B cell (primary cell): ENCODE results near the gene YY1AP1. TPM values are rescaled to one million over a fixed set of nuclear protein-coding genes. Genes with fewer than 3 reads are reported as not detected.
"Not testable (repeated sequence)": the region's sequence is repeated elsewhere in the genome, so short reads cannot be mapped to it uniquely, and the experiment has no call there.

Source experiments
- ATAC-seq: fragments of 200-7000 bp; cut with Tn5 transposase; one replicate; pipeline ENCODE4 v1.10.0; 2021; ENCODE audit warnings: low read depth, mild to moderate bottlenecking, moderate number of reproducible peaks, moderate library complexity
- CTCF ChIA-PET: fragments of 350-600 bp; sonication (Branson Sonifier 250); formaldehyde crosslinking; loops from one replicate; lab custom pipeline; 2021; ENCODE audit warnings: antibody characterized with exemption, inconsistent platforms; lab: Charles Lee
- POLR2A ChIA-PET: fragments of 350-600 bp; sonication (Branson Sonifier 250); formaldehyde crosslinking; loops from one replicate; lab custom pipeline; 2021; ENCODE audit warnings: antibody characterized with exemption; lab: Charles Lee
- DNase-seq: peaks from one replicate; pipeline ENCODE4 v3.0.0; 2013
- H2AFZ ChIP-seq: 2 replicates; pipeline ENCODE4 v1.6.1; 2012; ENCODE audit warnings: mild to moderate bottlenecking, low read depth, low read length; ENCODE audit not compliant: insufficient read depth, poor library complexity, severe bottlenecking
- H3K27ac ChIP-seq, 2 donors: 1 replicate in 1 of 2; 2 replicates in 1 of 2; pipeline ENCODE4 v1.5.1; 2012 to 2013; ENCODE audit warnings: low read length in 2 of 2, mild to moderate bottlenecking in 2 of 2, moderate library complexity in 1 of 2
- H3K27me3 ChIP-seq, 4 experiments: fragments of 200-600 bp in 1 of 4; sonication (generic) in 1 of 4; replicated peaks in 1 of 4; 1 replicate in 2 of 4; 2 replicates in 2 of 4; pipeline versions ENCODE4 v1.6.1 to v1.7.0; 2013 to 2016; ENCODE audit warnings: low read length in 3 of 4, mild to moderate bottlenecking in 2 of 4, mixed read lengths in 1 of 4, moderate library complexity in 1 of 4; ENCODE audit not compliant: insufficient read depth in 4 of 4, control insufficient read depth in 3 of 4; ENCODE audit errors: control extremely low read depth in 1 of 4
- H3K36me3 ChIP-seq, 2 experiments: replicated peaks in 1 of 2; 1 replicate in 1 of 2; 2 replicates in 1 of 2; pipeline versions ENCODE4 v1.6.1 to v1.7.1; 2013; ENCODE audit warnings: low read length in 1 of 2; ENCODE audit not compliant: insufficient read depth in 2 of 2, control insufficient read depth in 1 of 2; ENCODE audit errors: control extremely low read depth in 1 of 2, extremely low read depth in 1 of 2
- H3K4me1 ChIP-seq, 2 donors: fragments of 200-600 bp in 1 of 2; sonication (generic) in 1 of 2; 1 replicate in 1 of 2; 2 replicates in 1 of 2; pipeline versions ENCODE4 v1.5.1 to v1.6.1; 2013 to 2017; ENCODE audit warnings: low read length in 2 of 2; ENCODE audit not compliant: control insufficient read depth in 2 of 2, insufficient read depth in 2 of 2
- H3K4me2 ChIP-seq: replicated peaks from 2 replicates; pipeline ENCODE3; 2012; ENCODE audit warnings: mild to moderate bottlenecking, low read depth, low read length; ENCODE audit not compliant: poor library complexity, severe bottlenecking
- H3K4me3 ChIP-seq, 5 experiments: fragments of 200-600 bp in 1 of 5; sonication (generic) in 1 of 5; 1 replicate in 3 of 5; 2 replicates in 2 of 5; pipeline versions ENCODE4 v1.5.1 to v1.7.0; 2011 to 2016; ENCODE audit warnings: low read length in 4 of 5, mild to moderate bottlenecking in 4 of 5, low read depth in 2 of 5, control low read depth in 1 of 5, moderate library complexity in 1 of 5; ENCODE audit not compliant: insufficient read depth in 1 of 5; ENCODE audit errors: control extremely low read depth in 1 of 5, extremely low read depth in 1 of 5
- H3K79me2 ChIP-seq: fragments of 200-600 bp; sonication (generic); one replicate; pipeline ENCODE4 v1.6.0; 2016; ENCODE audit warnings: low read length; ENCODE audit not compliant: control insufficient read depth, insufficient read depth
- H3K9ac ChIP-seq: fragments of 200-600 bp; sonication (generic); 2 replicates; pipeline ENCODE4 v1.6.1; 2017; ENCODE audit warnings: mild to moderate bottlenecking, low read length, moderate library complexity
- H3K9me3 ChIP-seq, 3 donors: one replicate each; pipeline versions ENCODE4 v1.6.1 to v1.7.1; 2013; ENCODE audit warnings: low read length in 2 of 3; ENCODE audit not compliant: control insufficient read depth in 2 of 3, insufficient read depth in 1 of 3; ENCODE audit errors: control extremely low read depth in 1 of 3
- H4K20me1 ChIP-seq: 2 replicates; pipeline ENCODE4 v1.6.0; 2012; ENCODE audit warnings: mild to moderate bottlenecking, low read length; ENCODE audit not compliant: insufficient read depth, control insufficient read depth, poor library complexity, severe bottlenecking
- H3K27ac Mint-ChIP-seq: one replicate; pipeline ENCODE4 v1.8.0; 2021; ENCODE audit warnings: mixed read lengths
- H3K27me3 Mint-ChIP-seq: one replicate; pipeline ENCODE4 v1.8.0; 2021; ENCODE audit warnings: mixed read lengths
- H3K4me1 Mint-ChIP-seq: one replicate; pipeline ENCODE4 v1.8.0; 2021; ENCODE audit warnings: mixed read lengths
- H3K4me3 Mint-ChIP-seq: one replicate; pipeline ENCODE4 v1.8.0; 2021; ENCODE audit warnings: mixed read lengths
- H3K9me3 Mint-ChIP-seq: one replicate; pipeline ENCODE4 v1.8.0; 2022; ENCODE audit warnings: mixed read lengths; ENCODE audit not compliant: insufficient read depth
- EZH2 ChIP-seq: IDR thresholded peaks from 2 replicates; pipeline ENCODE4 v1.6.1; 2012; ENCODE audit warnings: borderline replicate concordance, low read depth, mild to moderate bottlenecking, moderate library complexity, low read length; ENCODE audit not compliant: insufficient read depth, poor library complexity, severe bottlenecking
- WGBS: methylation state at CpG from one replicate; pipeline ENCODE4 v1.1.5; 2013; ENCODE audit warnings: missing lambda C conversion rate; ENCODE audit not compliant: insufficient coverage; 5-methylcytosine and 5-hydroxymethylcytosine counted together
- intact Hi-C: fragments of 100-400 bp; cut with micrococcal nuclease; formaldehyde crosslinking; loops from one replicate; pipeline ENCODE4 v1.10.0; 2022
- polyA plus RNA-seq: library from polyadenylated mRNA; depleted of rRNA; stranded (reverse); fragments of >200 nt; gene quantifications from 2 replicates; pipeline ENCODE4 v1.2.3, GENCODE V29; 2012
- total RNA-seq, 2 donors: library from RNA; stranded (reverse); fragments of 120-200 nt in 1 of 2; gene quantifications; 1 replicate in 1 of 2; 2 replicates in 1 of 2; pipeline versions ENCODE4 v1.2.3 to v1.2.4, GENCODE V29; 2013 to 2022
- TF ChIP-seq, protein P1 (sequence below): fragments of 200-600 bp; IDR thresholded peaks from one replicate; pipeline ENCODE4 v1.8.0; 2022; ENCODE audit warnings: antibody characterized with exemption, mild to moderate bottlenecking

YY1AP1 gene
- total and polyA plus RNA-seq, 2 donors (not counting 1 experiment from before 2014, with no cell fraction given), result 95.4 to 156 TPM

DNA sequence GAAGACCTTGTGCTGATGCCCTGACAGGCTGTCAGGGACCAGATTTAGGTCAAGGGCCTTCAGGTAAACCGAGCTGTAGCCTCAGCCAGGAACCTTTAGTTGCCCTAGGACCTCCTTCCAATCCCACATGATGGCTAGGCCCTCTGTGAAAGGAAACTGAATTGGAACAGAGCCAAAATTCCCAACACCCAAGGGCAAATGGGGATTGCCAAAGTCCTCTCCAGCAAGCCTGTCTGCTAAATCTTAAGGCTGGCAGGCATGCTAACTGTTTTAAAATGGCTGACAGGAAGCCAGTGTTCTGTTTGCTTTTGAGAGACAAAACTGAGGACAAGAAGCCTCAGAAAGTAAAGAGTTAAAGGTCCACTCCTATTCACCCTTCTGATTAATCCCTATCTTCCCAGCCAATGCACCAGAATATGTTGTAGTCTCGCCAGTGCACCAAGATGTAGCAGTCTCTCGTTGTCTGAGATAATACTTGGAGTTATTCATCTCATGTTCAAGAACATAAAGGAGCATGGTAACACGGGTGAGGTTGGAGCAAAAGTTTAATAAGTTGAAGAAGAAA is 43.5 kb downstream of the YY1AP1 start:
- no peak for ATAC-seq
- H3K4me1 Mint-ChIP-seq, result peaks cover 4% of the 10 kb centered on the region

GRCh38 chr1:155643230-155643629 is 45.3 kb downstream of the YY1AP1 start:
- Histone ChIP-seq H3K27ac (no peak overlapping the region), H3K4me2 (no peak overlapping the region), H3K4me1 (no peaks in the 10 kb centered on the region), H3K9ac (no peak overlapping the region), H3K27me3 (no peaks in the 10 kb centered on the region), H3K79me2 (no peaks in the 10 kb centered on the region), H3K9me3 (peaks cover 2 to 15% (median 8%) of the 10 kb centered on the region in 3 donors), H3K4me3 (no peak overlapping the region), H3K36me3 (no peaks in the 10 kb centered on the region), H2AFZ (no peak overlapping the region), H4K20me1 (no peaks in the 10 kb centered on the region)
- WGBS, result 92% methylated on average over 3 of the region's 3 CpGs
- intact Hi-C loops, result no loop called here
- peaks cover 8% of the 10 kb centered on the region for H3K9me3 Mint-ChIP-seq
- no peak overlapping the region for H3K4me3 Mint-ChIP-seq
- no peak overlapping the region for H3K27ac Mint-ChIP-seq
- ATAC-seq (no peak), DNase-seq (no peak)
- no peak for TF ChIP-seq EZH2
- TF ChIP-seq, protein P1, sequence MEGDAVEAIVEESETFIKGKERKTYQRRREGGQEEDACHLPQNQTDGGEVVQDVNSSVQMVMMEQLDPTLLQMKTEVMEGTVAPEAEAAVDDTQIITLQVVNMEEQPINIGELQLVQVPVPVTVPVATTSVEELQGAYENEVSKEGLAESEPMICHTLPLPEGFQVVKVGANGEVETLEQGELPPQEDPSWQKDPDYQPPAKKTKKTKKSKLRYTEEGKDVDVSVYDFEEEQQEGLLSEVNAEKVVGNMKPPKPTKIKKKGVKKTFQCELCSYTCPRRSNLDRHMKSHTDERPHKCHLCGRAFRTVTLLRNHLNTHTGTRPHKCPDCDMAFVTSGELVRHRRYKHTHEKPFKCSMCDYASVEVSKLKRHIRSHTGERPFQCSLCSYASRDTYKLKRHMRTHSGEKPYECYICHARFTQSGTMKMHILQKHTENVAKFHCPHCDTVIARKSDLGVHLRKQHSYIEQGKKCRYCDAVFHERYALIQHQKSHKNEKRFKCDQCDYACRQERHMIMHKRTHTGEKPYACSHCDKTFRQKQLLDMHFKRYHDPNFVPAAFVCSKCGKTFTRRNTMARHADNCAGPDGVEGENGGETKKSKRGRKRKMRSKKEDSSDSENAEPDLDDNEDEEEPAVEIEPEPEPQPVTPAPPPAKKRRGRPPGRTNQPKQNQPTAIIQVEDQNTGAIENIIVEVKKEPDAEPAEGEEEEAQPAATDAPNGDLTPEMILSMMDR, result no peak
- H3K27me3 Mint-ChIP-seq, result no peaks in the 10 kb centered on the region
- CTCF ChIA-PET, result no interaction called here
- H3K4me1 Mint-ChIP-seq, result no peaks in the 10 kb centered on the region
- POLR2A ChIA-PET, result no interaction called here

More for the DNA sequence above, 43.5 kb downstream of the YY1AP1 start:
- Mint-ChIP-seq H3K9me3 (peaks cover 9% of the 10 kb centered on the region), H3K27ac (no peak overlapping the region), H3K27me3 (no peaks in the 10 kb centered on the region), H3K4me3 (no peak overlapping the region)
- no peaks in the 10 kb centered on the region for H3K79me2 ChIP-seq
- TF ChIP-seq EZH2, result no peak
- TF ChIP-seq, protein P1, result no peak
- peaks cover 2 to 17% (median 9%) of the 10 kb centered on the region in 3 donors for H3K9me3 ChIP-seq
- no peaks in the 10 kb centered on the region for H3K36me3 ChIP-seq
- intact Hi-C loops, result no loop called here
- no peaks in the 10 kb centered on the region for H4K20me1 ChIP-seq
- H3K4me2 ChIP-seq, result no peak overlapping the region
- H2AFZ ChIP-seq, result no peak overlapping the region
- DNase-seq, result no peak
- no peaks in the 10 kb centered on the region for H3K27me3 ChIP-seq
- no peak overlapping the region for H3K4me3 ChIP-seq
- H3K27ac ChIP-seq, result no peak overlapping the region
- H3K4me1 ChIP-seq, result no peaks in the 10 kb centered on the region
- ChIA-PET CTCF (no interaction called here), POLR2A (no interaction called here)
- 96% methylated on average over 3 of the region's 4 CpGs for WGBS
- no peak overlapping the region for H3K9ac ChIP-seq

- CTCF ChIA-PET, POLR2A ChIA-PET, ATAC-seq, H3K27me3 Mint-ChIP-seq, H2AFZ ChIP-seq, H4K20me1 ChIP-seq, H3K27ac ChIP-seq, DNase-seq, H3K27me3 ChIP-seq, H3K4me1 Mint-ChIP-seq, H3K4me1 ChIP-seq, H3K4me3 ChIP-seq, H3K9ac ChIP-seq, H3K27ac Mint-ChIP-seq, H3K36me3 ChIP-seq, H3K79me2 ChIP-seq, H3K9me3 Mint-ChIP-seq, H3K4me3 Mint-ChIP-seq, H3K4me2 ChIP-seq, intact Hi-C loops: not testable (repeated sequence)
- peaks cover 2 to 15% (median 8%) of the 10 kb centered on the region in 3 donors for H3K9me3 ChIP-seq
- WGBS, result no CpG with 5 or more reads among the region's 11 CpGs
These were observed 45.9 kb downstream of the YY1AP1 start for GRCh38 chr1:155642559-155643180.
